Measurements from ENCODE around the gene FGFR4.
A peak's percentile ranks its signal among the peaks of the same experiment; 100 is the strongest.

FGFR4 gene

GRCh38 chr5:177099422-177100093 lies 12.8 kb downstream of the FGFR4 start:
- no peak for TF ChIP-seq CTCF (IDR thresholded peaks at IDR 0.05; ENCODE audit: low read length, missing control alignments)
- DNase-seq (ENCODE audit: low read depth): no peak
- no peak overlapping the region for H3K4me3 ChIP-seq (replicated peaks; ENCODE audit: low read depth, low read length)

- no peak for TF ChIP-seq CTCF (IDR thresholded peaks at IDR 0.05; ENCODE audit: low read length, missing control alignments)
- no peak overlapping the region for H3K4me3 ChIP-seq (replicated peaks; ENCODE audit: low read depth, low read length)
- DNase-seq (ENCODE audit: low read depth): no peak
These were observed 14.0 kb downstream of the FGFR4 start for GRCh38 chr5:177100714-177101121.

GRCh38 chr5:177103523-177104253 lies 17.0 kb downstream of the FGFR4 start:
- H3K4me3 ChIP-seq (replicated peaks; ENCODE audit: low read depth, low read length): no peak overlapping the region
- no peak for TF ChIP-seq CTCF (IDR thresholded peaks at IDR 0.05; ENCODE audit: low read length, missing control alignments)
- DNase-seq (ENCODE audit: low read depth): peak; percentile 29

- no peak overlapping the region for H3K4me3 ChIP-seq (replicated peaks; ENCODE audit: low read depth, low read length)
- TF ChIP-seq CTCF (IDR thresholded peaks at IDR 0.05; ENCODE audit: low read length, missing control alignments): no peak
- no peak for DNase-seq (ENCODE audit: low read depth)
These were observed 19.2 kb downstream of the FGFR4 start for GRCh38 chr5:177105691-177106476.

GRCh38 chr5:177107159-177107558 lies 20.4 kb downstream of the FGFR4 start:
- H3K4me3 ChIP-seq (replicated peaks; ENCODE audit: low read depth, low read length): no peak overlapping the region
- DNase-seq (ENCODE audit: low read depth): no peak
- TF ChIP-seq CTCF (IDR thresholded peaks at IDR 0.05; ENCODE audit: low read length, missing control alignments): no peak

GRCh38 chr5:177109810-177110209 lies 23.1 kb downstream of the FGFR4 start:
- H3K4me3 ChIP-seq (replicated peaks; ENCODE audit: low read depth, low read length): no peak overlapping the region
- DNase-seq (ENCODE audit: low read depth): no peak
- TF ChIP-seq CTCF (IDR thresholded peaks at IDR 0.05; ENCODE audit: low read length, missing control alignments): no peak
